Cardiac muscle cell (in vitro differentiated cells and primary cell): ENCODE measurements around the gene MSRB1. TPM values are rescaled to one million over a fixed set of nuclear protein-coding genes. Genes with fewer than 3 reads are reported as not detected.

Experiments
- DNase-seq, 2 donors: peaks; one replicate each; pipeline versions ENCODE4 v3.0.0 to v3.0.0-alpha.2; 2010 to 2017; ENCODE audit warnings: low read depth in 1 of 2, low spot score in 1 of 2
- H3K27ac ChIP-seq: fragments of 200-600 bp; sonication (generic); 2 replicates; pipeline ENCODE4 v1.5.1; 2016
- H3K27me3 ChIP-seq: fragments of 200-600 bp; sonication (generic); 2 replicates; pipeline ENCODE4 v1.6.0; 2016; ENCODE audit warnings: control low read depth
- H3K36me3 ChIP-seq: fragments of 200-600 bp; sonication (generic); 2 replicates; pipeline ENCODE4 v1.5.1; 2016; ENCODE audit warnings: control low read depth
- H3K4me1 ChIP-seq: fragments of 200-600 bp; sonication (generic); 2 replicates; pipeline ENCODE4 v1.8.1; 2017; ENCODE audit warnings: low read depth, mild to moderate bottlenecking, mixed run types
- H3K4me3 ChIP-seq: fragments of 200-600 bp; sonication (generic); 2 replicates; pipeline ENCODE4 v1.5.1; 2016; ENCODE audit warnings: mild to moderate bottlenecking
- H3K9me3 ChIP-seq: fragments of 200-600 bp; sonication (generic); 2 replicates; pipeline ENCODE4 v1.5.1; 2017; ENCODE audit warnings: low read depth, mild to moderate bottlenecking, control low read depth
- CTCF ChIP-seq: IDR thresholded peaks from 2 replicates; pipeline ENCODE4 v1.5.1; 2012; ENCODE audit warnings: low read depth, mild to moderate bottlenecking, low read length
- polyA plus RNA-seq: library from polyadenylated mRNA; unstranded; fragments of >200 nt; fragmentation: Nextera tagmentation; extraction: Ambion mirVana; gene quantifications from 2 replicates; pipeline ENCODE4 v1.2.1, GENCODE V29; 2016
- total RNA-seq: library from RNA; depleted of rRNA; stranded (reverse); fragments of >200 nt; gene quantifications from 2 replicates; pipeline ENCODE4 v1.2.3, GENCODE V29; 2016

MSRB1 gene
- total and polyA plus RNA-seq, 2 experiments from 2014 or later: 13.6 to 35.1 TPM

GRCh38 chr16:1938910-1939309 lies 4.1 kb downstream of the MSRB1 start:
- DNase-seq: no peak
- H3K4me3 ChIP-seq: no peak overlapping the region
- H3K27me3 ChIP-seq: no peaks in the 10 kb centered on the region
- H3K36me3 ChIP-seq: no peaks in the 10 kb centered on the region
- no peaks in the 10 kb centered on the region for H3K4me1 ChIP-seq
- H3K9me3 ChIP-seq: no peaks in the 10 kb centered on the region
- TF ChIP-seq CTCF: no peak
- no peak overlapping the region for H3K27ac ChIP-seq

GRCh38 chr16:1938316-1938715 lies 4.7 kb downstream of the MSRB1 start:
- no peaks in the 10 kb centered on the region for H3K4me1 ChIP-seq
- no peak for TF ChIP-seq CTCF
- H3K36me3 ChIP-seq: no peaks in the 10 kb centered on the region
- no peaks in the 10 kb centered on the region for H3K27me3 ChIP-seq
- no peak for DNase-seq
- H3K27ac ChIP-seq: no peak overlapping the region
- no peak overlapping the region for H3K4me3 ChIP-seq
- H3K9me3 ChIP-seq: no peaks in the 10 kb centered on the region

- H3K4me1 ChIP-seq: no peaks in the 10 kb centered on the region
- no peaks in the 10 kb centered on the region for H3K36me3 ChIP-seq
- no peaks in the 10 kb centered on the region for H3K9me3 ChIP-seq
- no peak for TF ChIP-seq CTCF
- no peaks in the 10 kb centered on the region for H3K27me3 ChIP-seq
- H3K4me3 ChIP-seq: no peak overlapping the region
- no peak overlapping the region for H3K27ac ChIP-seq
- DNase-seq: no peak
Observed at GRCh38 chr16:1936945-1937479, 6.0 kb downstream of the MSRB1 start.

DNA sequence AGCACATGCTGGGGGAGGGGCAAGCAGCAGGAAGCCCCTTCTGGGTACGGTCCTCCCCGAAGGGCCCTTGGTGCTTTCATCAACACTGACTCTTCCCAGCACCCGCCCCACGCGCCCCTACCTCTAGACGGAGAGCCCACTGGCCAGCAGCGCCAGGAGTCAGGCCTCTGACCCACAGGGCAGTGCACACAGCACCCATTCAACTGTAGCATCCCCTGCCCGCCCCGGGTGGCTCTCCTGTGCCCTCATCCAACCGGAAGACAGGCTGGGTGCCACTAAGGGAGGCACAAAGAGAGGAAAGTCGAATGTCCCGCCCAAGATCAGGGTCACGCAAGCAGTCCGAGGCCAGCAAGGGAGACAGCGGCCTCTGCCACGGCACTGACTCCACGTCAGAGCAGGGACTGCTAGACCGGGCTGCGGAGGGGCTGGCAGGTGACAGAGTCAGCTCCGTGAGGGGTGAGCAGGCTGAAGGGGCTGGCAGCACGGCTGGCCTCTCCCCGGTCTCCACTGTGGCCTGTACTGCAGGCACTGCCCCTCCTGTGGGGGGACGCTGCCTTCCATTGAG lies 9.8 kb downstream of the MSRB1 start:
- Histone ChIP-seq H3K9me3 (no peaks in the 10 kb centered on the region), H3K4me3 (no peak overlapping the region), H3K27me3 (peaks cover 15% of the 10 kb centered on the region), H3K27ac (no peak overlapping the region), H3K36me3 (no peaks in the 10 kb centered on the region), H3K4me1 (no peaks in the 10 kb centered on the region)
- no peak for TF ChIP-seq CTCF
- DNase-seq: no peak

DNA sequence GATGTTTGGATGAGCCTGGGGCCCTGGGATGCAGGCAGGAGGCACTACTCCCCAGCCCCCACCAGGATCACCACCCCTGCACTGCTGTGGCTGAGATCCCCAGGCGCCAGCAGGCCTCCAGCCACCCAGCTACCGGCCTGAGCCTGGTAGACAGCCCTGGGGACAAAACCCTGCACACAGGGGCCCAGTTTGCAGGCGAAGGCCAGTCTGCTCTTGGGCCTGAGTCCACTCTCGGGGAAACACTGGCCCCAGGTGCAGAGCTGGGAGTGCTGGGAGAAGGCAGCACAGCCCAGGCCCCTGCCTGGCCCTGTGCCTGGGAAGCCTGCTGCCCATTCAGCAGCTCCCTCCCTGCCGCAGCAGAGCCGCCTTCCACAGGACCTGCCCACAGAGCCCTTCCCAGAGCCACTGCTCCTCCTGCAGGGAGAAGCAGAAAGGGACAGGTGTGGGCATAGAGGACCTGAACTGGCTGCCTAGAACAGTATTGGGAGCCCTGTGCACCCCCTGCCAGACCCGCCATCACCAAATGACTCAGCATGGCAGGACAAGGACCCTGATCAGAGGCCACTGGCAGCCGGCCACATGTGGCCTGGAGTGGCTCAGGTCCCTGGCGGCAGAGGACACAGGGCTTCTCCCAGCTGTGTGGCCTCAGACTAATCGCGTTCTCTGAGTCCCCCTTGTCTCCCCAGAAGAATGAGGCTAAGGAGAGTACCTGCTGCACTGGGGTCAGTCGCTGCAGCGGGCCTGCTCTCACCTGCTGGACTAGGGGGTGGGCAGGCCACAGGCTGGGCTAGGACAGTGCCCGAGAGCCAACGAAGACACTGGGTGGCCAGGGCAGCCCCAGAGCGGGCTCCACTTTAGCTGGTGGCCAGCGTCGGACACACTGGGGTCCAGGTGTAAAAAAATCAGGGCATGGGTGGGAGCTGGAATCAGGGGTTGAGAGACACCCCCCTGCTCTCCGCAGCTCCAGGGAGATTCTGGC lies 10.7 kb downstream of the MSRB1 start:
- H3K36me3 ChIP-seq: no peaks in the 10 kb centered on the region
- TF ChIP-seq CTCF: peak; percentile 15

More for the DNA sequence above, 10.7 kb downstream of the MSRB1 start:
- H3K4me3 ChIP-seq: no peak overlapping the region
- no peak overlapping the region for H3K27ac ChIP-seq
- no peak for DNase-seq
- H3K4me1 ChIP-seq: no peaks in the 10 kb centered on the region
- no peaks in the 10 kb centered on the region for H3K9me3 ChIP-seq
- peaks cover 15% of the 10 kb centered on the region for H3K27me3 ChIP-seq
